GM19099 (cell line): ENCODE measurements around the gene SLC1A7.

Source experiments
- POLR2A ChIP-seq: IDR thresholded peaks from 3 replicates; pipeline ENCODE4 v1.6.1; 2011; ENCODE audit warnings: low read depth; ENCODE audit not compliant: insufficient read length; ENCODE audit errors: extremely low read depth

Gene SLC1A7

GRCh38 chr1:53129891-53130597 lies 12.4 kb downstream of the SLC1A7 start:
- no peak for TF ChIP-seq POLR2A

GRCh38 chr1:53128401-53128800 lies 14.0 kb downstream of the SLC1A7 start:
- no peak for TF ChIP-seq POLR2A

GRCh38 chr1:53127546-53127945 lies 14.9 kb downstream of the SLC1A7 start:
- no peak for TF ChIP-seq POLR2A

GRCh38 chr1:53126495-53126894 lies 15.9 kb downstream of the SLC1A7 start:
- no peak for TF ChIP-seq POLR2A

- no peak for TF ChIP-seq POLR2A
These were observed 16.6 kb downstream of the SLC1A7 start for GRCh38 chr1:53125623-53126360.

GRCh38 chr1:53125122-53125521 lies 17.3 kb downstream of the SLC1A7 start:
- no peak for TF ChIP-seq POLR2A

- no peak for TF ChIP-seq POLR2A
These were observed 18.8 kb downstream of the SLC1A7 start for GRCh38 chr1:53123453-53124140.

GRCh38 chr1:53122961-53123413 lies 19.5 kb downstream of the SLC1A7 start:
- no peak for TF ChIP-seq POLR2A

- no peak for TF ChIP-seq POLR2A
These were observed 20.1 kb downstream of the SLC1A7 start for GRCh38 chr1:53122201-53122885.

GRCh38 chr1:53121319-53122172 lies 20.9 kb downstream of the SLC1A7 start:
- no peak for TF ChIP-seq POLR2A

- no peak for TF ChIP-seq POLR2A
These were observed 21.8 kb downstream of the SLC1A7 start for GRCh38 chr1:53120659-53121058.

GRCh38 chr1:53117836-53118235 lies 24.6 kb downstream of the SLC1A7 start:
- TF ChIP-seq POLR2A, result no peak

GRCh38 chr1:53116933-53117600 lies 25.4 kb downstream of the SLC1A7 start:
- no peak for TF ChIP-seq POLR2A

GRCh38 chr1:53116307-53116810 lies 26.1 kb downstream of the SLC1A7 start:
- no peak for TF ChIP-seq POLR2A
